Upper lobe of right lung (tissue), 1 donor: ENCODE measurements around the gene TBX5. TPM values are rescaled to one million over a fixed set of nuclear protein-coding genes. Genes with fewer than 3 reads are reported as not detected.

Experiments used
- ATAC-seq: fragments of 200-7000 bp; cut with Tn5 transposase; one replicate; pipeline ENCODE4 v1.9.1; 2020; ENCODE audit warnings: mild to moderate bottlenecking, moderate library complexity
- DNase-seq: peaks from one replicate; pipeline ENCODE4 v3.0.0-alpha.2; 2020
- H3K27ac ChIP-seq: fragments of 200-600 bp; one replicate; pipeline ENCODE4 v1.8.0; 2022
- H3K27me3 ChIP-seq: fragments of 200-600 bp; one replicate; pipeline ENCODE4 v1.8.0; 2022; ENCODE audit warnings: mild to moderate bottlenecking
- H3K36me3 ChIP-seq: fragments of 200-600 bp; one replicate; pipeline ENCODE4 v1.8.0; 2022
- H3K4me1 ChIP-seq: fragments of 200-600 bp; one replicate; pipeline ENCODE4 v1.8.0; 2022
- H3K4me3 ChIP-seq: fragments of 200-600 bp; one replicate; pipeline ENCODE4 v1.8.0; 2022; ENCODE audit warnings: mild to moderate bottlenecking
- H3K9me3 ChIP-seq: fragments of 200-600 bp; one replicate; pipeline ENCODE4 v1.8.0; 2022
- CTCF ChIP-seq: fragments of 200-600 bp; IDR thresholded peaks from one replicate; pipeline ENCODE4 v1.8.0; 2022; ENCODE audit warnings: antibody characterized with exemption
- intact Hi-C: fragments of 100-400 bp; cut with DNase I; formaldehyde crosslinking; loops from one replicate; pipeline ENCODE4 v1.11.0; 2022
- total RNA-seq: library from RNA; stranded (reverse); fragmentation: NEBNext Ultra II Directional; extraction: Animal tissue kit (Norgen Biotek cat#: 25700); gene quantifications from one replicate; pipeline ENCODE4 v1.2.1, GENCODE V29; 2021
- donor health status: DM: no; HTN: yes; CAD: no; lungs with severe emphysema.

The TBX5 gene
- total RNA-seq, 1 donor from 2014 or later, result 22.3 TPM

DNA sequence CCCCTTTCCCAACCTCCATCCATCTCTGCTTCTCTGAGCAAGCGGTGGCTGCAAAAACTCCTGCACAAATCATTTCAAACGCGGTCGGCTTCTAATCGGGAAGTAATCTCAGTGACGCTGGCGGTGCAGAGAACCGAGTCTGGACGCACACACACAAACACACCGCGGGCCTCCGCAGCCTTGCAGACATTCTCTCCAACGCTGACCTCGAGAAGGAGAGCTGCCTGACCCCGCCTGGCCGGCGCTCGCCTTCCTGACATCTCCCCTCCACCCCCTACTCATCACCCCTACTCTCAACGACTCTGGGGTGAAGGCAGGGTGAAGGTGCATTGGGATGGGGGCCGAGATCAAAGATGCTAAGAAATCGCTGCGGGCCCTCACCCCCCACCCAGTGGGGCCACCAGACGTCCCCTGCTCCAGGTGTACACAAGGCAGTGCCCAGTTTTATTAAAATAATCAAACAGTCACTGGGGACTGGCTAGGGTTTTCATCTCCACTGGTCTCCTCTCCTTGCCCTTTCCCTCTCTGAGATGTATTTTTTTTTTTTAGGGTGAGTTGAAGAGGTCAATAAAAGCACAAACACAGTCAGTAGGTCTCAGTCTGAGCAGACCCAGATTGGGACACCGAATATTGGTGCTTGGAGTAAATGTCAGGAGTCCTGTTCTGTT lies 506 bp upstream of the TBX5 start:
- Histone ChIP-seq H3K4me1 (no peaks in the 10 kb centered on the region), H3K36me3 (no peaks in the 10 kb centered on the region), H3K27me3 (peaks cover 90% of the 10 kb centered on the region), H3K27ac (peak overlapping the region; percentile 79), H3K4me3 (peak overlapping the region; percentile 55), H3K9me3 (no peaks in the 10 kb centered on the region)
- no peak for TF ChIP-seq CTCF
- intact Hi-C loops, result no loop called here
- ATAC-seq (no peak), DNase-seq (no peak)

GRCh38 chr12:114404926-114405518 lies 922 bp downstream of the TBX5 start:
- Histone ChIP-seq H3K9me3 (no peaks in the 10 kb centered on the region), H3K4me3 (peak overlapping the region; percentile 55), H3K27me3 (peaks cover 94% of the 10 kb centered on the region), H3K36me3 (no peaks in the 10 kb centered on the region), H3K27ac (peak overlapping the region; percentile 79), H3K4me1 (no peaks in the 10 kb centered on the region)
- DNase-seq (no peak), ATAC-seq (no peak)
- intact Hi-C loops, result no loop called here
- no peak for TF ChIP-seq CTCF

- Histone ChIP-seq H3K36me3 (no peaks in the 10 kb centered on the region), H3K9me3 (no peaks in the 10 kb centered on the region), H3K27ac (peak overlapping the region; percentile 79), H3K4me1 (no peaks in the 10 kb centered on the region), H3K4me3 (peak overlapping the region; percentile 55), H3K27me3 (peaks cover 96% of the 10 kb centered on the region)
- no peak for TF ChIP-seq CTCF
- ATAC-seq (no peak), DNase-seq (no peak)
- intact Hi-C loops, result no loop called here
Observed at GRCh38 chr12:114404083-114404925, 1.6 kb downstream of the TBX5 start.

- intact Hi-C loops, result no loop called here
- peak overlapping the region; percentile 55 for H3K4me3 ChIP-seq
- no peaks in the 10 kb centered on the region for H3K4me1 ChIP-seq
- H3K9me3 ChIP-seq, result no peaks in the 10 kb centered on the region
- no peaks in the 10 kb centered on the region for H3K36me3 ChIP-seq
- DNase-seq, result no peak
- peaks cover 96% of the 10 kb centered on the region for H3K27me3 ChIP-seq
- no peak for TF ChIP-seq CTCF
- ATAC-seq, result no peak
- peak overlapping the region; percentile 79 for H3K27ac ChIP-seq
Observed at GRCh38 chr12:114403690-114404066, 2.3 kb downstream of the TBX5 start.

- H3K9me3 ChIP-seq, result no peaks in the 10 kb centered on the region
- TF ChIP-seq CTCF, result peak; percentile 19
- no peaks in the 10 kb centered on the region for H3K4me1 ChIP-seq
- ATAC-seq (peak; percentile 8), DNase-seq (no peak)
- intact Hi-C loops, result no loop called here
- no peaks in the 10 kb centered on the region for H3K36me3 ChIP-seq
- H3K27me3 ChIP-seq, result peaks cover 96% of the 10 kb centered on the region
- H3K4me3 ChIP-seq, result peak overlapping the region; percentile 55
- peak overlapping the region; percentile 79 for H3K27ac ChIP-seq
Observed at GRCh38 chr12:114403011-114403689, 2.8 kb downstream of the TBX5 start.
